Forelimb muscle (tissue), 1 donor: ENCODE measurements around the gene NR5A2. TPM values are rescaled to one million over a fixed set of nuclear protein-coding genes. Genes with fewer than 3 reads are reported as not detected.

Source experiments
- DNase-seq: peaks from one replicate; pipeline ENCODE4 v3.0.0-alpha.2; 2013; ENCODE audit warnings: low read depth
- polyA plus RNA-seq: library from polyadenylated mRNA; unstranded; fragments of 120-200 nt; gene quantifications from one replicate; pipeline ENCODE4 v1.2.1, GENCODE V29; 2013; ENCODE audit not compliant: insufficient read length

NR5A2 gene
- 1.7 TPM for polyA plus RNA-seq

- DNase-seq = no peak
Observed at GRCh38 chr1:200027264-200027823, at the start of gene NR5A2. Gene NR5A2 (plus strand): TSS chr1:200027710. CDS start chr1:200027848, 138 bp downstream.

DNA sequence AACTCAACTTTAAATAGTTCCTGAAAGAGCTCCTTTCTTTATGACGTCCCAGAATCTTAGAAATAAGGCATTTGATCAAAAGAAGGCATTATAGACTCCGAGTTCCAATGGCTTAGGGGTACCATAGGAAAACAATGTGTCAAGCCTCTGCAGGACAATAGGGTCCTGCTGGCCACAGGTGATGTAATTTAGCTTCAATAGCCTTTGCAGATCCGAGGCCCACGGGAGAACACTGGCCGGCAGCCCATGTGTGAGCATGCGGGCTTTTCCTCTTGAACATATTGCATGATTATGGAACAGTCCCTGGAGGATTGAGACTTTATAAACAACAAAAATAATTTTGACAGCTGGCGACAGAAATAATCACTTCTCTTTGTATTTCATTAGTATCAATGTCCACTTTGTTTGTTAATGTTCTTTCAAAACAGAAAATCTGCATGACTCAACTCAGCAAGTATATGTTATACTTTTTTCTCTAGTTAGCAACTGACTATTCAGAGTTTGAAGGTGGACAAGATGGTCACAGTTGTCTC is 49.0 kb upstream of the NR5A2 start:
- DNase-seq = no peak

- no peak for DNase-seq
Observed at GRCh38 chr1:199979071-199979470, 48.4 kb upstream of the NR5A2 start.

GRCh38 chr1:199981584-199981983 is 45.9 kb upstream of the NR5A2 start:
- no peak for DNase-seq

DNA sequence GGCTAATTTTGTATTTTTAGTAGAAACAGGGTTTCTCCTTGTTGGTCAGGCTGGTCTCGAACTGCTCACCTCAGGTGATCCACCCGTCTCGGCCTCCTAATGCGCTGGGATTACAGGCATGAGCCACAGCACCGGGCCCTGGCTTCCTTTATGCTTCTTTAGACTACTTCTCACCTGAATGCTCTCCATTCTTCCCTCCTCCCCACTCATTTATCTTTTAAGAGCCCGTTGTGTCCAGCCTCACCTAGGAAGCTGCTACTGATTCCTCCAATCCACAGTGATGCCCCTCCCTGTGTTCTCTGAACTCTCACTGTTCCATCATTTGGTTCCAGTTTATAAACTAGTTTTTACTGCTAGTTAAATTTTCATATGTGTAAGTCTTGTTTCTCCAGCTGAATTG is 44.9 kb upstream of the NR5A2 start:
- no peak for DNase-seq

DNA sequence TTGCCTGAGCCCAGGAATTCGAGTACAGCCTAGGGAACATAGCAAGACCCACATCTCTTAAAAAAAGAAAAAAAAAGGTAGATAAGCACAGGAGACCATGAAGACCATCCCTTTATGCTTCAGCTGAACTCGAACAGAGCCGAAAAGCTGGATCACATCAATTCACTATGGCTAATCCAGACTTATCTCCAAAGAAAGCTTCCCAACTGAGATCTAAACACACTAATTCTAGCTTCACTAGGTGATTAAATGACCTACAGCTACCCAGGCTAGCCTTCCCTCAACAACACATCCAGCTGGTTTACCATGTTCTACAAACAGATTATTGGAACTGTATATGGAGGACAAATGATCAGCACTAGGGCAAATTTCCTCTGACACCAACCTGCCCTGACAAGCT is 44.0 kb upstream of the NR5A2 start:
- no peak for DNase-seq

- DNase-seq = no peak
Observed at GRCh38 chr1:199995096-199995685, 32.3 kb upstream of the NR5A2 start.

GRCh38 chr1:200005165-200005564 is 22.3 kb upstream of the NR5A2 start:
- DNase-seq = no peak

- DNase-seq = no peak
Observed at GRCh38 chr1:200006711-200007110, 20.8 kb upstream of the NR5A2 start.

- no peak for DNase-seq
Observed at GRCh38 chr1:200015811-200016210, 11.7 kb upstream of the NR5A2 start.

DNA sequence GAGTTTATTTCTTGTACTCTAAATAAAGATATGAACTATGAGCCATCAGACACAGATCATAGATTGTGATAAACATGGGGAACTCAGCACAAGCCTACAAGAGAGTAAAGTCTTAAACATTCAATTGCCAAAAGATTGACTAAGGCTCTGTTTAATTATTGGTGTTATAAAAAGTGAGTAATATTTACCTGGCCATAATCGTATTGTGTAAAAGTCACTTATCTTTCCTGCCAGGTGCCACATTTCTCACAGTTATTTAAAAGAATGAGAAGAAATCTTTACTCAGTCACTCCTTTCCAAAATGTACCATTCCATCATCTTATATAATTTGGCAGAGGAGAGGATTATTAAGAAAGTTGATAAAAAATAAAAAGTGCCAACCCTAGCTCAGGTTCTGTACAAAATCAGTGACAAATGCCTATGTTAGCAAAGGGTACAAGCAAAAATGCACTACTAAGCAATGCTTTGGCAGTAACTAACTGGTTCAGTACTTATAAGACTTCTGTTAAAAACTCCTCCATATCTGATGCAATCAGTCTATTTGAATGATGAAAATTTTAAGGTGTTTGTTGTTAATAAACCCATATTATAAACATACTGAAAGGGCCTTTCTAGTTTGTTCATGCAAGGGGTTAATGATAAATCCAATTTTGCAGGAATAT is 5.8 kb upstream of the NR5A2 start:
- DNase-seq = no peak

- DNase-seq = no peak
Observed at GRCh38 chr1:200022239-200022804, 5.2 kb upstream of the NR5A2 start.

DNA sequence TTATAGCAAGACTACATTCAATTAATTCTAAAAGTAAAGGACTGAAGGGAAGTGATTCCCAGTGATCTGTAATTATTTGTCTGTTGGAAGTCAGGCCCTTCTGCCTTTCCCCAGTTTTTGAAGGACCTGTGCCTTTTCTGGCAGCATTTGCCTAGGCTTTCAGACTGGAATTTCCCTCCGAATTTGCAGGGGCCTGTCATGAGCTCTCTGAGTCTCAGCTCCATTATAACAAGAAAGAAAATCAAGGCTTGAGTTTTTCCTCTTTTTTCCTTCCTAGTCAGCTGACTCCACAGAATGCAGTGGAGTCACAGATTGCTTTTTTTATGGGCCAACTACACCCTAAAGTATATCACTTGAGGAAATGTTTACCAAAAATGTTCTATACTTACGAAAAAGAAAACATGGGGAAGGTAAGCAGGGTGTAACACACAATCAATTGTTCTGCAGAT is 1.1 kb downstream of the NR5A2 start:
- no peak for DNase-seq

GRCh38 chr1:200029035-200029821 is 1.7 kb downstream of the NR5A2 start:
- peak; percentile 17 for DNase-seq

GRCh38 chr1:200029822-200030152 is 2.3 kb downstream of the NR5A2 start:
- DNase-seq = no peak

GRCh38 chr1:200030791-200031190 is 3.3 kb downstream of the NR5A2 start:
- DNase-seq = no peak

- no peak for DNase-seq
Observed at GRCh38 chr1:200033511-200034261, 6.2 kb downstream of the NR5A2 start.

GRCh38 chr1:200034262-200034557 is 6.7 kb downstream of the NR5A2 start:
- no peak for DNase-seq

- no peak for DNase-seq
Observed at GRCh38 chr1:200034761-200035396, 7.4 kb downstream of the NR5A2 start.

- no peak for DNase-seq
Observed at GRCh38 chr1:200035397-200035955, 8.0 kb downstream of the NR5A2 start.
